Right renal cortex interstitium (tissue), 3 donors: ENCODE data around the gene NOA1. TPM values are rescaled to one million over a fixed set of nuclear protein-coding genes. Genes with fewer than 3 reads are reported as not detected.

Source experiments
- DNase-seq, 3 donors: peaks; one replicate each; pipeline ENCODE4 v3.0.0-alpha.2; 2013; ENCODE audit warnings: low read depth in 3 of 3, low spot score in 2 of 3
- polyA plus RNA-seq, 3 donors: library from polyadenylated mRNA; unstranded; fragments of 120-200 nt; gene quantifications; one replicate each; pipeline ENCODE4 v1.2.1, GENCODE V29; 2013; ENCODE audit not compliant: insufficient read length in 3 of 3

NOA1 gene
- polyA plus RNA-seq, result 10 to 100 TPM; 20.7 to 22.7 (median 21.1) TPM

GRCh38 chr4:56977321-56978012 is at the start of gene NOA1:
TSS of gene NOA1 (minus strand) at chr4:56977606. CDS start at chr4:56977585, 21 bp downstream.
- peak; percentile 98 to 99 (median 99) for DNase-seq

DNA sequence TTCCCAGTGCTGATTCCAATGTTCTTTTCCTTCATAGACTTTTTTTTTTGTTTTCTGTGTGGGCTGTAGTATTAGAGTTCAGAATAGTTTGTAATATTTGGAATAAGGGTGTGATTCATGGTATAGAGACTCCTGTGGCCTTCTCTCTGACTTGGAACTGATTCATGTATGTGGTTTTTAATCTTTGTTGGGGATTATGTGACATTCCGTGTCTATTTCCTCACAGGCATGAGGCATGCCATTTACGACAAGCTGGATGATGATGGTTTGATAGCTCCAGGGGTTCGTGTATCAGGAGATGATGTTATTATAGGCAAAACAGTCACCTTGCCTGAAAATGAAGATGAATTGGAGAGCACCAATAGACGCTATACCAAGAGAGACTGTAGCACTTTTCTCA is 45.7 kb upstream of the NOA1 start:
- DNase-seq, result no peak

DNA sequence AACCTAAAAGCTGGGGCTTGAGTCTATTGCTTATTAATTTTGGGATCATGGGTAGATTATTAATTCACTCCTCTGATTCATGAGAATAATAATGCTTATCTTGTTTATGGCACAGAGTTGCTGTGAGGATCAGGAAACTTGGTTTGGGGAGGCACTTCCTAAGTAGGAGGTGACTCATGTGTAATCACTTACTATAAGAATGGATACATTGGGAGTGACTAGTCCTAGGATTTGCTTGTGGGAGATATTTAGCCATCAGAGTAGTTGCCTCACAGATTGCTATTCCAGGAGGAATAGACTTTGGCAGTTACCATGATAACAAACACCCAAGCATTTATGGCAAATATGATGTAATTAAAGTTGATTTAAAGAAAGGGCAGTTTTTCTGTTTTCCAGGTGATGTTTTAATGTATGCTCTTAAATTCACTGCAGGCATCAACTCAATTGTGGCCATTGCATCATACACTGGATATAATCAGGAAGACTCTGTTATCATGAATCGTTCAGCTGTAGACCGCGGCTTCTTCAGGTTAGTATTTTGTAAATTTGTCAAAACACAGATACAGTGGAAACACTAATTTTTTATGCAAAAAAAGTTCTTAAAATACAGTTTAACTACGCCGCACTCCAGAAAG is 43.2 kb upstream of the NOA1 start:
- DNase-seq, result no peak

DNA sequence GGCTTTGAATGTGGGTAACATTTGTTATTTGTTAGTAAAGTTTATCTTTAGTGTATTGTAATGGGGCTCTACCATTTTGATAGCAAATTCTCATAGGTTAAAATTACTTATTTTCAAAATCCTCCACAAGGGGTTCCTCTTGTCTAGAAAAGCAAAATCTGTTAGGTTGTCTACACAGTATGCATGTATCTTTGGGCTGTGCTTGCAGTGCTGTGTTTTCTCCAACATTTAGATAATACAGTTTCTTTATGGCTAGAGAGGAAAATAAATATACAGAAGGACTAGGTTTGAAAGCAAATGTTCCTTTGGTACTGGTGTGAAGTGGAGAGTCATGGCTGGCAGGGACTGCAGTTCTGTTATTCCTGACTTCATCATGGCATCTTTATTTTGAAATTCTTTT is 41.6 kb upstream of the NOA1 start:
- no peak for DNase-seq

DNA sequence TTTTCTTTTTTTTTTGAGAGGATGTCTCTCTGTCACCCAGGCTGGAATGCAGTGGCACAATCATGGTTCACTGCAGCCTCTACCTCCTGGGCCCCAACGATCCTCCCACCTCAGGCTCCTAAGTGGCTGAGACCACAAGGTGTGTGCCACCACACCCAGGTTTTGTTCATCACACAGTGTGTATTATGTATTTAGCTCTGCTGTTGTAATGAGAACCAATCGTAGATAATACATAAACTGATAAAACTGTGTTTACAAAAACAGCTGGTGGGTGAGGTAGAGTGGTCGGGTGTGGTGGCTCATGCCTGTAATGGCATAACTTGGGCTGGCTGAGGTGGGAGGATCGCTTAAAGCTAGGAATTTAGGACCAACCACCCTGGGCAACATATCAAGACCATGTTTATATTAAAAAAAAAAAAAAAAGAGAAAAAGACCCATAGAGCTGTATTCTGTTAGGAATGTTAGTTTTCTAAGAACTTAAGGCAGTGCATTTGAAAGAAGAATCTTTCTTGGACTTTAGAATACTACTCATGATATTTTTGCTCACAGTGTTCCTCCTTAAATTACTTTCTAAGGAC is 36.2 kb upstream of the NOA1 start:
- DNase-seq, result no peak

DNA sequence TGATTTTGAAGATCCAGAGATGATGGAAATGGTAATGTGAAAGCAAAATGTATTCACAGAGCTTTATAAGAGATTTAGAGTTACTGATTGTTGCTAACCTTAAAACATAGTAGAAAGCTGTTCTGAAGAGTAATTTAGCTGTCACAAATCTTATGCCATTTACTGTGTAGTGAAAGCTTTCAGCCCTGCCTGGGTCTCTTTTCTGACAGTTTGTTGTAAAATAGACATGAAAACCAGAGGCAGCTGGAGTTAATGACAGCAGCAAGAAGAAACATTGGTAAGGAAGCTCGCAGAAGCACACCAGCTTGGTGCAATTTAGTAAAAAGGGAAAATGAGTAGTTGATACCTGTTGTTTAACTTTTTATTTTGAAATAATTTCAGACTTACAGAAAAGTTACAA is 22.3 kb upstream of the NOA1 start:
- no peak for DNase-seq

DNA sequence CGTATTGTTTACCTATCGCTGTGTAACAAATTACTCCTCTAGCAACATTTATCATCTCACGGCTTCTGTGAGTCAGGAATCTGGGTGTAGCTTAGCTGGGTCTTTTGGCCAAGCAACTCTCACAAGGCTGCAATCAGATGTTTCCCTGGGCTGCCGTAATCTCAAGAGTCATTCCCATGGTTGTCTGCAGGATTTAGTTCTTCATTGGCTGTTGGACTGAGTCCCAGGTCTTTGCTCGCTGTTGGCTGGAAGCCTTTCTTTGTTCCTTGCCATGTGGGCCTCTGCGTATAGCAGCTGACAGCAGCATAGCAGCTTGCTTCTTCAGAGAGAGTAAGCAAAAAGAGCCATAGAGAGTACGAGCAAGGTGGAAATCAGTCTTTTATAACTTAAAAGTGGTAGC is 18.1 kb upstream of the NOA1 start:
- no peak for DNase-seq

DNA sequence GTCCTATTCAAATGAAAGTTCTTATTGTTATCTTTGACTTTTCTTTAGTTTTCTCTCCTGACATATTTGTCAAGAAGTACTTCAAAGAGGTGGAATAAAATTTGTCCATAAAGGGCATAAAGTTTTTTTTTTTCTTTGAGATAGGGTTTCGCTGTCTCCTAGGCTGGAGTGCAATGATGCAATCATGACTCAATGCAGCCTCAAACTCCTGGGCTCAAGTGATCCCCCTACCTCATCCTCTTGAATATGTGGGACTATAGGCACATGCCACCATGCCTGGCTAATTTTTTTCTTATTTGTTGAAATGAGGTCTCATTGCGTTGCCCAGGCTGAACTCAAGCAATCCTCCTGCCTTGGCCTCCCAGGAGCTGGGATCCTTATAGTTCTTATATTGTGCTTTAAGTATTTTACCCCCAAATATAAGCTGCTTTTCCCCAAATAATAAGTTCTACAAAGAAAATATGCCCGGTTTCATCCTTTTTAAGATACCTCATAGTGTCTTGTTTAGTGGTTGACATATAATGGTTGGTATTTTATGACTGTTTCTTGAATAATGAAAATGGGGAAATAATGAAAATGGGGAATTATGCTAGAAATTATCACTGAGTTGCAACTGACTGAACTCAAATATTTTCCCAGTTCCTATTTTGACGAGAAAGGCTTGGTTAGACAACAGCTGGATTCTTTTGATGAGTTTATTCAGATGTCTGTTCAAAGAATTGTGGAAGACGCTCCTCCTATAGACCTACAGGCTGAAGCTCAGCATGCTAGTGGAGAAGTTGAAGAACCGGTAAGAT is 12.9 kb upstream of the NOA1 start:
- no peak for DNase-seq

DNA sequence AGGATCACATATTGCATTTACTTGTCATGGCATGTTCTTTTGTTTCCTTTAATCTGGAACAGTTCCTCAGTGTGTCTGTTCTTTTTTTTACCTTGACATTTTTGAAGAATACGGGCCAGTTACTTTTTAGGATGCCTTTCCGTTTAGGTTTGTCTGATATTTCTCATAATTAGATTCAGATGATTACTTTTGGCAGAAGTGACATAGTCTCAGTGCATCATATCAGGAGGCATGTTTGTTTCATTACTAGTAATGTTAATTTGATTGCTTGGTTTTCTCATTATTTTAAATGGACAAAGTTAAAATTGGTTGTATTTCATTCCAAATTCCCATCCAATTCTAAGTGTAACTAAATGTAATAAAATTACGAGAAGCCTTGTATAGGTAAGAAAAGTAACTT is 9.5 kb upstream of the NOA1 start:
- no peak for DNase-seq

GRCh38 chr4:56986192-56986591 is 8.8 kb upstream of the NOA1 start:
- DNase-seq, result no peak

DNA sequence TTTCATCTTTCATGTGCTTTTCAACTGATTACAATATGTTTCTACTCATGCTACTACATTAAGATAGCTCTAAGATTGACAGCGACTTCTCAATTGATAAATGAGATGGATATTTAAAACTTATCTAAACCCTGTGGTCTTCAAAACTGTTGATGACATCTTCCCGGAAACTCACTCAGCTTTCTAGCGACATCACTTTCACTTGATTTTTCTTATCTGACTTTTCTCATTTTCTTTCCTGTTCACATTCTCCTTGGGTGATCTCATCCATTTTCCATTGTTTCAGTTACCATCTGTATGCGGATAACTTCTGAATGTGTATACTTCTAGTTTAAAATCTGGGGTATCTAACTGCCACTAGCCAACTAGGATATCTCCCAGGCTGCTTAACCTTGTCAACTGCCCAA is 4.4 kb upstream of the NOA1 start:
- no peak for DNase-seq

GRCh38 chr4:56979421-56980072 is 2.1 kb upstream of the NOA1 start:
- no peak for DNase-seq

GRCh38 chr4:56978750-56979303 is 1.4 kb upstream of the NOA1 start, which contains the start of gene POLR2B:
TSS of gene POLR2B (plus strand) at chr4:56978896. CDS start at chr4:56978986, 90 bp downstream.
- peak; percentile 85 to 90 (median 88) for DNase-seq

- DNase-seq, result no peak
Observed at GRCh38 chr4:56976837-56977320, 527 bp downstream of the NOA1 start.

- DNase-seq, result no peak
Observed at GRCh38 chr4:56976283-56976836, 1.0 kb downstream of the NOA1 start.

- no peak for DNase-seq
Observed at GRCh38 chr4:56973336-56973735, 4.1 kb downstream of the NOA1 start.

DNA sequence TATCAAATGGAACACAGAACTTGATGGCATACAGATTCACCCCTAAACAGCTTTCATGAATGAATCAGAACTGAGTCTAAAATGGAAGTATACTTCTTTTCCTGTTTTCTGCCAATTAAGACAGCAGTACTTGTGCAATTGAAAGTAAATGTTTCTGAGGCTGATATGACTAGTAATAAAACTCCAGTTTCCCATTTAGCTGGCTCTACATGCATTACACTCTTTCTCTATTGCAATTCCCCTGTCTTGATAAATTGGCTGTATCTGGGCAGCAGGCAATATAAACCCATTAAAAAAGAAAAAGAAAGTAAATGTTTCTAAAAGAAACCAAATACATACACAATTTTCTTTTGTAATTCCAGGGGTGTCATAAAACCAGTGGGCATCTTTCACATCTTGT is 4.6 kb downstream of the NOA1 start:
- DNase-seq, result no peak

- no peak for DNase-seq
Observed at GRCh38 chr4:56972389-56972788, 5.0 kb downstream of the NOA1 start.

GRCh38 chr4:56971383-56971782 is 6.0 kb downstream of the NOA1 start:
- DNase-seq, result no peak

DNA sequence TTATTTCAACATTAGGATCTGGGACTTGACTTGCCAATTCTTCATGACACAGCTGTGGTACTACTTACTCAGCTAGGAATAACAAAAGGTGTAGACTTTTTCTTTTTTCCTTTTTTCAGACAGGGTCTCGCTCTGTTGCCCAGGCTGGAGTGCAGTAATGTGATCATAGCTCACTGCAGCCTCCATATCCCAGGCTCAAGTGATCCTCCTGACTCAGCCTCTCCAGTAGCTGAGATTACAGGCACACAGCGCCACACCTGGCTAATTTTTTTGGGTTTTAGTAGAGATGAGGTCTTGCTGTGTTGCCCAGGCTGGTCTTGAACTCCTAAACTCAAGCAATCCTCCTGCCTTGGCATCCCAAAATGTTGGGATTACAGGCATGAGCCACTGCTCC is 16.3 kb downstream of the NOA1 start:
- DNase-seq, result no peak
